Activated naive CD8-positive, alpha-beta T cell treated with anti-CD3 and anti-CD28 coated beads, Interleukin-2, amount 10 ng/mL, durations not matched to agents 7 days and 5 days (primary cell): Measurements from ENCODE around the gene NREP. TPM values are rescaled to one million over a fixed set of nuclear protein-coding genes. Genes with fewer than 3 reads are reported as not detected.
A peak's percentile ranks its signal among the peaks of the same experiment; 100 is the strongest.
"Not testable (repeated sequence)": the region's sequence is repeated elsewhere in the genome, so short reads cannot be mapped to it uniquely, and the experiment has no call there.

Experiments
- ATAC-seq: fragments of 150-1000 bp; cut with Tn5 transposase; one replicate; pipeline ENCODE4 v1.10.0; 2021; ENCODE audit warnings: low read depth, moderate library complexity
- POLR2A ChIA-PET: fragments of 350-600 bp; sonication (Branson Sonifier 250); formaldehyde crosslinking; loops from one replicate; lab custom pipeline; 2021; ENCODE audit warnings: antibody characterized with exemption; lab: Charles Lee
- DNase-seq: peaks from one replicate; pipeline ENCODE4 v3.0.0; 2021
- H3K27ac Mint-ChIP-seq: one replicate; pipeline ENCODE4 v1.8.0; 2022; ENCODE audit warnings: mild to moderate bottlenecking, mixed read lengths
- H3K27me3 Mint-ChIP-seq: one replicate; pipeline ENCODE4 v1.8.0; 2022; ENCODE audit warnings: mild to moderate bottlenecking, moderate library complexity, mixed read lengths
- H3K36me3 Mint-ChIP-seq: one replicate; pipeline ENCODE4 v1.8.0; 2021; ENCODE audit warnings: mild to moderate bottlenecking, mixed read lengths
- H3K4me1 Mint-ChIP-seq: one replicate; pipeline ENCODE4 v1.8.0; 2021; ENCODE audit warnings: mixed read lengths
- H3K4me3 Mint-ChIP-seq: one replicate; pipeline ENCODE4 v1.8.0; 2022; ENCODE audit warnings: mild to moderate bottlenecking, moderate library complexity, mixed read lengths
- H3K9me3 Mint-ChIP-seq: one replicate; pipeline ENCODE4 v1.8.0; 2021; ENCODE audit warnings: mixed read lengths
- total RNA-seq, 2 experiments: library from RNA; stranded (reverse); gene quantifications; one replicate each; pipeline ENCODE4 v1.2.3, GENCODE V29; 2021

The NREP gene
- total RNA-seq, 2 experiments from 2014 or later: 19.6 to 20.2 TPM

DNA sequence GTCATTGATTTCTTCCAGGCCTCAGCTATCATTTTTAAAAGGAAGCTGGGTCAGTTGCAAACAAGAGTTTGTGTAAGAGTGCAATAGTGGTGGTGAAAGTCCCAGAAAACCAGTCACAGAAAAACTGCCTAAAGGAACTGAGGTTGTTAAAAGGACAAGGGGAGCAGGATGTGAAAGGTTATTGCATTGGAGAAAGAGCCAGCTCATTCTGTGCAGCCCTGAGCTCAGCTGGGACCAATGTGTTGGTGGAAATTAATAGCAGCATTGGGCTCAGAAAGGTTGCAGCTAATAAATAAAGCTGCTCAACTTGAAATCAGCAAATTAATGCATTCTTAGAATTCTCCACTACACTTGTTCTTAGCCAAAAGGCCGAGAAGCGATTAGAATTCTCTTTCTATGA lies 34.9 kb downstream of the NREP start:
- no peak for ATAC-seq
- Mint-ChIP-seq H3K4me3 (no peak overlapping the region), H3K4me1 (no peaks in the 10 kb centered on the region)

DNA sequence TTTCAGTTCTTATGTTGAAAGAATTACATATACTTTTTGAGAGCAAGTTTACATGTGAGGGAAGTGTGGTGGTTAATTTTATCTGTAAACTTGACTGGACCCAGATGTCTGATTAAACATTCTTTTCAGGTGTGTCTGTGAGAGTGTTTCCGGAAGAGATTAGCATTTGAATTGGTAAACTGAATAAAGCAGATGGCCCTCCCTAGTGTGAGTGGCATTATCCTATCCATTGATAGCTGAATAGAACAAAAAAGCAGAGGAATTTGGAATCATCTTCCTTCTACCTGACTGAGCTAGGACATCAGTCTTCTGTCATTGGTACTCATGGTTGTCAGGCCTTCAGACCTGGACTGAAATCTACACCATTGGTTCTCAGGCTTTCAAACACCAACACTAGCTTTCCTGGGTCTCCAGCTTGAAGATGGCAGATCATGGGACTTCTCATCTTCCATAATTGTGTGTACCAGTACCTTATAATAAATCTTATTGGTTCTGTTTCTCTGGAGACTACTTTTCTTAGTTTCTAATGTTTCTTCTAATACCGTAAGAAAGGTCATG lies 36.6 kb downstream of the NREP start:
- POLR2A ChIA-PET: interaction anchor here (2.9 kb wide), 1 partner anchor 37 kb away, joined by 8 read pairs; the partner anchor contains the start of gene NREP
- Mint-ChIP-seq H3K27ac (no peak overlapping the region), H3K4me1 (no peaks in the 10 kb centered on the region), H3K27me3 (peaks cover under 1% of the 10 kb centered on the region), H3K36me3 (no peaks in the 10 kb centered on the region), H3K9me3 (peaks cover 2% of the 10 kb centered on the region), H3K4me3 (no peak overlapping the region)
- no peak for ATAC-seq
- no peak for DNase-seq

More for the DNA sequence above, 34.9 kb downstream of the NREP start:
- no peak for DNase-seq
- POLR2A ChIA-PET: no interaction called here
- peaks cover 3% of the 10 kb centered on the region for H3K36me3 Mint-ChIP-seq
- H3K27me3 Mint-ChIP-seq: no peaks in the 10 kb centered on the region
- no peaks in the 10 kb centered on the region for H3K9me3 Mint-ChIP-seq
- H3K27ac Mint-ChIP-seq: no peak overlapping the region

GRCh38 chr5:111719773-111720172 lies 37.2 kb downstream of the NREP start:
- no peak overlapping the region for H3K4me3 Mint-ChIP-seq
- peaks cover 4% of the 10 kb centered on the region for H3K9me3 Mint-ChIP-seq
- H3K4me1 Mint-ChIP-seq: no peaks in the 10 kb centered on the region
- no peak for DNase-seq
- H3K27ac Mint-ChIP-seq: no peak overlapping the region
- H3K27me3 Mint-ChIP-seq: peaks cover 7% of the 10 kb centered on the region
- ATAC-seq: no peak
- POLR2A ChIA-PET: interaction anchor here (2.9 kb wide), 1 partner anchor 37 kb away, joined by 8 read pairs; the partner anchor contains the start of gene NREP
- H3K36me3 Mint-ChIP-seq: no peaks in the 10 kb centered on the region

DNA sequence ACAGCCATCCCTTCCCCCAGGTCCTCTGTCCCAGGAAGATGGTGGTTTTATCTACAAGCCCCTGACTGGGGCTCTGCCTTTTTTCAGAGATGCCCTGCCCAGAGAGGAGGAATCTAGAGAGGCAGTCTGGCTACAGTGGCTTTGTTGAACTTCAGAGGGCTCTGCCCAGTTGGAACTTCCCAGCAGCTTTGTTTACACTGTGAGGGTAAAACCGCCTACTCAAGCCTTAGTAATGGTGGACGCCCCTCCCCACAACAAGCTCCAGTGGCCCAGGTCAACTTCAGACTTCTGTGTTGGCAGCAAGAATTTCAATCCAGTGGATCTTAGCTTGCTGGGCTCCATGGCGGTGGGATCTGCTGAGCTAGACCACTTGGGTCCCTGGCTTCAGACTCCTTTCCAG lies 40.2 kb downstream of the NREP start:
- DNase-seq, H3K36me3 Mint-ChIP-seq, ATAC-seq, H3K4me3 Mint-ChIP-seq, H3K27ac Mint-ChIP-seq, H3K4me1 Mint-ChIP-seq, POLR2A ChIA-PET: not testable (repeated sequence)
- peaks cover 15% of the 10 kb centered on the region for H3K9me3 Mint-ChIP-seq
- H3K27me3 Mint-ChIP-seq: peaks cover 30% of the 10 kb centered on the region

DNA sequence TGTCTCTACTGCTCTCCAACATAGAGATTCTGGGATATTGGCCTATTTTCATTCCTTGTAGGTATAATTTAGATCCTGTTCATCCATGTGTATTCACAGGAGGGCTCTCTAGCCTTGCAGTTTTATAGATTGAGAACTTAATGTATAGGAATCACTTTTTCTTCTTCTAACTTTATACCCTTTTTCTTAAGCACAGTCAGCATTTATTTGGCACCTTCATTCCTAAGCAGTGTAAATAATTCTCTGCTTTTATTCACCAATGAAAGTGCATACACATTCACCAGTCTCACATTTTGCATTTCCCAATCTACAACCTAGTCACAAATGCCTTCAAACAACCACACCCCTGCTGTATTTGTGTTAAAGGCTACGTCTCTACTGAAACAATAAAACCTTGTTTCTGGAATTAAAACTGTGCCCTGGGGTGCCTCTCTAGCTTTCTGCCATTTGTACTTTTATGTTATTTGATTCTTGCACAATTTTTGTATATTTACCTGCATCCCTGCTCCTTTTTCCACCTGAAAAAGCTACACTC lies 49.3 kb downstream of the NREP start:
- Mint-ChIP-seq H3K27ac (no peak overlapping the region), H3K4me1 (peaks cover 13% of the 10 kb centered on the region), H3K27me3 (peaks cover 12% of the 10 kb centered on the region), H3K4me3 (no peak overlapping the region), H3K36me3 (peaks cover 3% of the 10 kb centered on the region), H3K9me3 (peaks cover 6% of the 10 kb centered on the region)
- no peak for ATAC-seq
- POLR2A ChIA-PET: no interaction called here
- no peak for DNase-seq

DNA sequence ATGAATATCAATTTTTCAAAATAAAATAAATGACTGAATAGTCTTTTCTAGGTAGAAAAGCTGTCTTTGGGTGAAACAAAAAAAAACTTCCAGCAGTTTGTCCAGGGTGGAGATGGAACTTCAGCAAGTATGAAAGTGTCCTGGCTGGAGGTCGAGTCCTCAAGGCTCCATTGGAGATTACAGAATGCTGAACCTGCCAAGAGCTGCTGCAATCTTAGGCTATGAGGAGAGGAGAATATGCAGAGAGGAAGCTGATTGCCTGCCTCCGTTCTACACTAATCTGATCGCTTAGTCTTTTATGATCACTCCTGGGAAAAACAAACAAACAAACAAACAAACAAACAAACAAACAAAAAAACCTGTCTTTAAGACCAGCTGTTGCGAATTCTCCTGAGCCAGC lies 50.6 kb downstream of the NREP start:
- ATAC-seq: no peak
- Mint-ChIP-seq H3K4me3 (no peak overlapping the region), H3K9me3 (no peaks in the 10 kb centered on the region), H3K36me3 (peaks cover 3% of the 10 kb centered on the region), H3K27ac (no peak overlapping the region), H3K27me3 (peaks cover 9% of the 10 kb centered on the region), H3K4me1 (peaks cover 14% of the 10 kb centered on the region)
- no peak for DNase-seq
- POLR2A ChIA-PET: no interaction called here

- H3K27ac Mint-ChIP-seq: no peak overlapping the region
- DNase-seq: no peak
- peaks cover 3% of the 10 kb centered on the region for H3K36me3 Mint-ChIP-seq
- ATAC-seq: peak; percentile 56
- peaks cover 9% of the 10 kb centered on the region for H3K27me3 Mint-ChIP-seq
- H3K4me3 Mint-ChIP-seq: no peak overlapping the region
- POLR2A ChIA-PET: no interaction called here
- H3K9me3 Mint-ChIP-seq: no peaks in the 10 kb centered on the region
- peaks cover 14% of the 10 kb centered on the region for H3K4me1 Mint-ChIP-seq
Measured at GRCh38 chr5:111704452-111705085, 52.4 kb downstream of the NREP start.

DNA sequence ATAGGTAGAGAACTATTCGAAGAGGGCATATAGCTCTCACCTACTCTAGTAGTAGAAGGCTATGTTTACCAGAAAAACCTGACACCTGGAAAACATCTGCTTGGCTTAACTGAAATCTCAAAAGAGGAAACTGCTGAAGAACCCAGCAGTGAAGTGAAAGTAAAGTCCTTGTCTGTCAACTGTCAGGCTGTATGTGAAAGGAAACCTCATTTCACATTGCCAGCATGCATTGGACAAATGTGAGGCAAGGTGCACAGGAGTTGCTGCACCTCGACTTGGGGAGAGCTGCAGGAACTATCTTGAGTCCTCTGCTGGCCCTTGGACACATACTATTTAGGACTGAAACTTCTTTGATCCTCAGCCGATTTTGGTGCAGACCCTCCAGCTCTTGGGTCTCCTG lies 53.3 kb downstream of the NREP start:
- H3K4me1 Mint-ChIP-seq: peaks cover 14% of the 10 kb centered on the region
- peak; percentile 91 for ATAC-seq
- peaks cover 3% of the 10 kb centered on the region for H3K36me3 Mint-ChIP-seq
- peak; percentile 31 for DNase-seq
- H3K27ac Mint-ChIP-seq: peak overlapping the region; percentile 77
- H3K4me3 Mint-ChIP-seq: peak overlapping the region; percentile 61
- H3K9me3 Mint-ChIP-seq: no peaks in the 10 kb centered on the region
- H3K27me3 Mint-ChIP-seq: peaks cover 5% of the 10 kb centered on the region
- POLR2A ChIA-PET: interaction anchor here (0.8 kb wide), 1 partner anchor 457 kb away, joined by 3 read pairs; no protein-coding TSS in a partner anchor

DNA sequence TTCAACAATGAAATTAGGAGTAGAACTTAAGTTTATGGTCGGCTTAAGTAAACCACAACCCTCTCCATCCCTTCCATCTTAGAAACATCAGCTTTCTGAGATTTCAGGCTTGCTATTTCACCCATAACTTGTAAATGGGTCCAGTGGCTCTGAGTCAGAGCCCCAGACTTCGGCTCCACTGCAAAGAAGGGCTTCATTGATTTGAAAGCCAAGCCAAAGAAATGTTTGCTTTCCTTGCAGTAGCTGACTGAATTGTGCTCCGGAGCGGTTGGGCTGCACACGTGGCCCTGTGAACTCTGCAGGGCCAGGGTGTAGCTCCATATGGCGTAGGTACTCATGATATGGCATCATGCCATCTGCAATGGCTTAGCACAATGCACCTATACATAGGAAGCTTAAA lies 57.0 kb downstream of the NREP start:
- Mint-ChIP-seq H3K27ac (no peak overlapping the region), H3K36me3 (peaks cover 2% of the 10 kb centered on the region), H3K27me3 (no peaks in the 10 kb centered on the region), H3K9me3 (no peaks in the 10 kb centered on the region), H3K4me3 (no peak overlapping the region), H3K4me1 (peaks cover 14% of the 10 kb centered on the region)
- ATAC-seq (no peak), DNase-seq (no peak)
- POLR2A ChIA-PET: no interaction called here

GRCh38 chr5:111699324-111699723 lies 57.7 kb downstream of the NREP start:
- Mint-ChIP-seq H3K4me1 (peaks cover 10% of the 10 kb centered on the region), H3K4me3 (no peak overlapping the region), H3K27ac (no peak overlapping the region), H3K27me3 (peaks cover 3% of the 10 kb centered on the region), H3K9me3 (no peaks in the 10 kb centered on the region), H3K36me3 (no peaks in the 10 kb centered on the region)
- no peak for ATAC-seq
- POLR2A ChIA-PET: no interaction called here
- DNase-seq: no peak

- no peaks in the 10 kb centered on the region for H3K9me3 Mint-ChIP-seq
- H3K27ac Mint-ChIP-seq: no peak overlapping the region
- H3K4me3 Mint-ChIP-seq: no peak overlapping the region
- no peaks in the 10 kb centered on the region for H3K36me3 Mint-ChIP-seq
- POLR2A ChIA-PET: no interaction called here
- ATAC-seq: no peak
- H3K4me1 Mint-ChIP-seq: peaks cover 2% of the 10 kb centered on the region
- no peak for DNase-seq
- peaks cover 7% of the 10 kb centered on the region for H3K27me3 Mint-ChIP-seq
Measured at GRCh38 chr5:111697881-111698757, 58.9 kb downstream of the NREP start.

DNA sequence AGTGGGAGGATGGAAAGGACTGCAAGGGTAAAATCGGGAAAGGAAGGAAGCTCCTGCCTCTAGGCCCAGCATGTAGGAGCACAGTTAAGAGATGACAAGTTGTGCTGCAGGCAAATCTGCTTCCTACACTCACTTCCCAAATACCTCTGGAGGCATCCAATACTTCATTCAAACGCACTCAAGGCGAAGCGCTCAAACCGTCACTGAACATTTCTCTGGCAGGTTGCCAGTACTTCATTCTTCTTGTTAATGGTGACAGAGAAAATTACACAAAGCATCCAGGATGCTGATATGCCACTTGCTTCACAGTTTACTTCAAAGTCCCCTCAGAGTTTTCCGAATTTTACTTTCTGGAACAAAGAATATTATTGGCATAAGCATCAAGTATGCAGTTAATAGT lies 59.8 kb downstream of the NREP start:
- H3K4me1 Mint-ChIP-seq: no peaks in the 10 kb centered on the region
- no peak overlapping the region for H3K4me3 Mint-ChIP-seq
- peaks cover 12% of the 10 kb centered on the region for H3K27me3 Mint-ChIP-seq

DNA sequence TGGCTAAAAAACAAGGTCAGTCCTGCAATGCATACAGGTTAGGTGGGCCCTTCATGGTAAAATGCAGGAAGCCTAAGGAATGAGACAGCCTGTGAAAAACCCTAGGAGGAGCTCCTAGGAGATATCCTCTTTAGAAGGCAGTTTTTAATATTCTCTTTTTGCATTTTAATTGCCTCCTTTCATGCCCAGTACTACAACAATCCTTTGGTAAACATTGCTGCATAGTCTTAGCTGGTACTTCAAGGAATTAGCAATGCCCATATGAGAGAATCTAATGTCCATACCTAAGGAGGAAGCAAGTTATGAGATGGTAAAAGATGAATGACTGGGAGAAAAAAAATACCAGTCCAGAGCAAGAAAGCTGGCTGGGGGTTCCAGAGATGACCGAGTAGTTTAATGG lies 61.0 kb downstream of the NREP start:
- peaks cover 12% of the 10 kb centered on the region for H3K27me3 Mint-ChIP-seq
- ATAC-seq: no peak

More for the DNA sequence above, 59.8 kb downstream of the NREP start:
- H3K27ac Mint-ChIP-seq: no peak overlapping the region
- POLR2A ChIA-PET: no interaction called here
- peaks cover 1% of the 10 kb centered on the region for H3K9me3 Mint-ChIP-seq
- ATAC-seq (no peak), DNase-seq (no peak)
- no peaks in the 10 kb centered on the region for H3K36me3 Mint-ChIP-seq

More for the DNA sequence above, 61.0 kb downstream of the NREP start:
- H3K9me3 Mint-ChIP-seq: peaks cover 1% of the 10 kb centered on the region
- H3K27ac Mint-ChIP-seq: no peak overlapping the region
- no peaks in the 10 kb centered on the region for H3K36me3 Mint-ChIP-seq
- no peak overlapping the region for H3K4me3 Mint-ChIP-seq
- DNase-seq: no peak
- no peaks in the 10 kb centered on the region for H3K4me1 Mint-ChIP-seq
- POLR2A ChIA-PET: no interaction called here
